Ishikawa (cell line): ENCODE measurements around the gene STAG1.

ENCODE experiments used
- CEBPB ChIP-seq: IDR thresholded peaks from 2 replicates; pipeline ENCODE4 v1.6.1; 2012
- CREB1 ChIP-seq: IDR thresholded peaks from 2 replicates; pipeline ENCODE4 v1.6.1; 2012; ENCODE audit warnings: low read depth
- EGR1 ChIP-seq: IDR thresholded peaks from 2 replicates; pipeline ENCODE4 v1.6.1; 2012
- EP300 ChIP-seq: IDR thresholded peaks from 2 replicates; pipeline ENCODE4 v1.6.1; 2012; ENCODE audit warnings: borderline replicate concordance
- FOXM1 ChIP-seq: IDR thresholded peaks from 2 replicates; pipeline ENCODE4 v1.6.1; 2012; ENCODE audit warnings: low read depth, borderline replicate concordance
- NFIC ChIP-seq: IDR thresholded peaks from 2 replicates; pipeline ENCODE4 v1.6.1; 2012
- RAD21 ChIP-seq: IDR thresholded peaks from 2 replicates; pipeline ENCODE4 v1.6.1; 2012; ENCODE audit warnings: low read depth
- TAF1 ChIP-seq: IDR thresholded peaks from 2 replicates; pipeline ENCODE4 v1.6.1; 2012; ENCODE audit warnings: low read depth, mild to moderate bottlenecking
- TCF12 ChIP-seq: IDR thresholded peaks from 2 replicates; pipeline ENCODE4 v1.6.1; 2012; ENCODE audit warnings: low read depth
- TEAD4 ChIP-seq: IDR thresholded peaks from 2 replicates; pipeline ENCODE4 v1.6.1; 2012
- YY1 ChIP-seq: IDR thresholded peaks from 2 replicates; pipeline ENCODE4 v1.6.1; 2012; ENCODE audit warnings: low read depth
- ZBTB7A ChIP-seq: IDR thresholded peaks from 2 replicates; pipeline ENCODE4 v1.6.1; 2012; ENCODE audit warnings: low read depth
- TF ChIP-seq, protein P1 (sequence below): IDR thresholded peaks from 2 replicates; pipeline ENCODE4 v1.6.1; 2012
- TF ChIP-seq, protein P2 (sequence below): IDR thresholded peaks from 2 replicates; pipeline ENCODE4 v1.6.1; 2012; ENCODE audit warnings: low read depth, mild to moderate bottlenecking
- TF ChIP-seq, protein P3 (sequence below): IDR thresholded peaks from 2 replicates; pipeline ENCODE4 v1.6.1; 2012

STAG1 gene

DNA sequence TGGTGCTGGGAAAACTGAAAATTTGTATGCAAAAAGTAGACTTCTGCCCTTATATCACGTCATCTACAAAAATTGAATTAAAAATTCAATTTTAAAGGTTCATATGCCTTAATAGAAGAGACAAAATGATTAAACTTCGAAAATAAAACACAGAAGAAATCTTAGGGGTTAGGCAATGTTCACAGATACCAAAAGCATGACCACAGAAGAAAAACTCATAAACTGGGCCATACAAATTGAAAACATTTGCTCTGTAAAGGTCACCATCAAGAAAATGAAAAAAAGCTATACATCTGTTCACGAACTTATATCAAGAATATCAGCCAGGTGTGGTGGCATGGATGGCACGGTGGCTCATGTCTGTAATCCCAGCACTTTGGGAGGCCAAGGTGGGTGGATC lies 257.0 kb downstream of the STAG1 start:
- no peak for TF ChIP-seq EGR1
- no peak for TF ChIP-seq FOXM1
- TF ChIP-seq TAF1 = no peak
- TF ChIP-seq CREB1 = no peak
- TF ChIP-seq RAD21 = no peak
- no peak for TF ChIP-seq TCF12
- TF ChIP-seq NFIC = no peak
- TF ChIP-seq CEBPB = no peak

DNA sequence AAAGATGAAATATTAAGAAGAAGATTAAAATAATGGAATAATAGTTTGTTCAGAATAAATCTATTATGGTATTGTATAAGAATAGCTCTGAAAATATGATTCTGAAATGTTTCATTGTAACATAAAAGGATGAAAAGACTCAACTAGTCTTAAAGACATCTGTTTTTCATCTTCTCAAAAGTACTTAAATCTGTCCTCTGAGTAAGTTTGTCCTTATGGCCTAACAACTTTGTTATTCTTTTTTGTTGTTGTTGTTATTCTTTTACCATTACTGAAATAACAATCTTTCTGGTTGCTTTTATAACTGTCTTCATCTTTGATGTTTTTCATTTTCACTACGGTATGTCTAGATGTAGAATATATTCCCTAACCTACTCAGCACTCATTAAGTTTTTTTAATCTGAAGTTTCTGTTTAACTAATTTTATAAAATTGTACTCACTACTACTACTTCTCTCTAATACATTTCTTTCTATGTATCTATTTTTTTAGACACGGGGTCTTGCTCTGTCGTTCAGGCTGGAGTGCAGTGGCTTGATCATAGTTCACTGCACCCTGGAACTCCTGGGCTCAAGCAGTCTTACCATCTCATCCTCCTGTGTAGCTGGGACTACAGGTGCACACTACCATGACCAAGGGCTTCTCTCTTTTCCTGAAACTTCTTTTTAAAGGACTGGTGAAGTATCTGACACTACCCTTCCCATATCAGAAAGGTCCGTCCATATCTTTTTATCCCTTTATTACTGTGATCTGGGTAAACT lies 261.4 kb downstream of the STAG1 start:
- TF ChIP-seq NFIC (no peak), CEBPB (no peak)
- TF ChIP-seq, protein P1, sequence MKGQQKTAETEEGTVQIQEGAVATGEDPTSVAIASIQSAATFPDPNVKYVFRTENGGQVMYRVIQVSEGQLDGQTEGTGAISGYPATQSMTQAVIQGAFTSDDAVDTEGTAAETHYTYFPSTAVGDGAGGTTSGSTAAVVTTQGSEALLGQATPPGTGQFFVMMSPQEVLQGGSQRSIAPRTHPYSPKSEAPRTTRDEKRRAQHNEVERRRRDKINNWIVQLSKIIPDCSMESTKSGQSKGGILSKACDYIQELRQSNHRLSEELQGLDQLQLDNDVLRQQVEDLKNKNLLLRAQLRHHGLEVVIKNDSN = no peak

DNA sequence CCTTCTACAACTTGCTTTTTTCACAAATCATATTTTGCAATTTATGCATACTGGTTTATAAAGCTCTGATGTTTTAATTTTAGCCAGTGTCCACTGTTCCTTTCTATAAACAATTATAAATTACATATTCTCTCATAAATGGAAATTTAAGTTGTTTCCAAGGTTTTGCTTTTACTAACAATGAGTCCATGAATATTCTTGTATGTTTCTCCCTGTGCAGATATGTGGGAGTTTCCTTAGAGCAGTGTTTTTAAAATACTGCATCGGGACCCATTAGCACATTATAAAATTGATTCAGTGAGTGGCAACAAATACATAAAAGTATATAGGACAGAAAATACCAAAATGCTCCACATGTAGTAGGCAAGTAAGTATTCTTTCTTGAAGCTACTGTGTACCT lies 266.4 kb downstream of the STAG1 start:
- TF ChIP-seq CEBPB (no peak), TAF1 (no peak), EGR1 (no peak)
- TF ChIP-seq, protein P2, sequence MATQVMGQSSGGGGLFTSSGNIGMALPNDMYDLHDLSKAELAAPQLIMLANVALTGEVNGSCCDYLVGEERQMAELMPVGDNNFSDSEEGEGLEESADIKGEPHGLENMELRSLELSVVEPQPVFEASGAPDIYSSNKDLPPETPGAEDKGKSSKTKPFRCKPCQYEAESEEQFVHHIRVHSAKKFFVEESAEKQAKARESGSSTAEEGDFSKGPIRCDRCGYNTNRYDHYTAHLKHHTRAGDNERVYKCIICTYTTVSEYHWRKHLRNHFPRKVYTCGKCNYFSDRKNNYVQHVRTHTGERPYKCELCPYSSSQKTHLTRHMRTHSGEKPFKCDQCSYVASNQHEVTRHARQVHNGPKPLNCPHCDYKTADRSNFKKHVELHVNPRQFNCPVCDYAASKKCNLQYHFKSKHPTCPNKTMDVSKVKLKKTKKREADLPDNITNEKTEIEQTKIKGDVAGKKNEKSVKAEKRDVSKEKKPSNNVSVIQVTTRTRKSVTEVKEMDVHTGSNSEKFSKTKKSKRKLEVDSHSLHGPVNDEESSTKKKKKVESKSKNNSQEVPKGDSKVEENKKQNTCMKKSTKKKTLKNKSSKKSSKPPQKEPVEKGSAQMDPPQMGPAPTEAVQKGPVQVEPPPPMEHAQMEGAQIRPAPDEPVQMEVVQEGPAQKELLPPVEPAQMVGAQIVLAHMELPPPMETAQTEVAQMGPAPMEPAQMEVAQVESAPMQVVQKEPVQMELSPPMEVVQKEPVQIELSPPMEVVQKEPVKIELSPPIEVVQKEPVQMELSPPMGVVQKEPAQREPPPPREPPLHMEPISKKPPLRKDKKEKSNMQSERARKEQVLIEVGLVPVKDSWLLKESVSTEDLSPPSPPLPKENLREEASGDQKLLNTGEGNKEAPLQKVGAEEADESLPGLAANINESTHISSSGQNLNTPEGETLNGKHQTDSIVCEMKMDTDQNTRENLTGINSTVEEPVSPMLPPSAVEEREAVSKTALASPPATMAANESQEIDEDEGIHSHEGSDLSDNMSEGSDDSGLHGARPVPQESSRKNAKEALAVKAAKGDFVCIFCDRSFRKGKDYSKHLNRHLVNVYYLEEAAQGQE = no peak

DNA sequence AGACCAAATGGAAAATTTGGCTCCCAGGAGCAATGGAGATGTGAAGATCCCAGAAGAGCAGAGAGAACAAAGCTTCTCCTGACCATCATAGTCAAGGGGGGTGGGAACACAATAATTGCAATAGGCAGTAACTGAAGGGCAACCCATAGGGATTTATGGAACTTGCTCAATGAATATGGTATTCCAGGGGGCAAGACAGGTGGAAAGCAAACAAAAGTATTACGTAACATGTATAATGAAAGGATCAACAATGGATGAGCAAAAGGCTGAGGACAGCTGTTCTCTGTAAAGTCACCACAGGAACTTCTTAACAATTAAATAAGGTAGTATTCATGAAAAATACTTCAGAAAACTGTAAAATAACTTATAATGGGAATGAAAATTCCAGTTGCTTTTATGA lies 275.9 kb downstream of the STAG1 start:
- no peak for TF ChIP-seq FOXM1
- TF ChIP-seq RAD21 = no peak
- TF ChIP-seq, protein P3, sequence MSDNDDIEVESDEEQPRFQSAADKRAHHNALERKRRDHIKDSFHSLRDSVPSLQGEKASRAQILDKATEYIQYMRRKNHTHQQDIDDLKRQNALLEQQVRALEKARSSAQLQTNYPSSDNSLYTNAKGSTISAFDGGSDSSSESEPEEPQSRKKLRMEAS = no peak
- no peak for TF ChIP-seq ZBTB7A
- TF ChIP-seq, protein P1 = no peak
- no peak for TF ChIP-seq EGR1
- TF ChIP-seq TEAD4 = no peak

DNA sequence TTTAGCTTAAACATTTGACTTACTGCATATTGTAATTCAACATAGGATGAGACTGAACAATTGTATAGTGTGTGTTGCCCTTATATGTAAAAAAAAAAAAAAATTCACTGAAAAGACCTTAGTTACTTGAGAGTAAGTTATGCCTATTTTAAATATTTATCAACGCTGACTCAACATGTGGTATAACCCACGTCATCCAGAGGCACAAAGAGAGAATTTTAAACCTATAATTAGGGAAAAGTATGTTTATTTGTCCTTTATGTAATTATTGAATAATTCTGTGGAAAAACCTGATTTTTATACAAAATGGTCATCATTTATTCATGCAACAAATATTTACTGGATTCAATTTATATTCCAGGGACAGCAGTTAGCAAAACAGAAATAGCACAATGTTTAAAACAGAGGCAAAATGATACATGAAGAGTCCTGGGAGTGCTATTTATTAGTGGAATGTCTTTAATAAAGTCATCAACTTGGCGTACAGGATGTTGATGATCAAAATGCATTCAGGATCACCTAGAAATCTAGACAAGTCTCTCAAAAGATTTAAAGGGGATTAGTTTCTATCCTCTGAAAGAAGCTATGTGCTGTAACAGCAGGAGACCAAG lies 278.4 kb downstream of the STAG1 start:
- TF ChIP-seq EGR1 (no peak), TCF12 (no peak), YY1 (no peak)
- TF ChIP-seq, protein P1 = no peak

DNA sequence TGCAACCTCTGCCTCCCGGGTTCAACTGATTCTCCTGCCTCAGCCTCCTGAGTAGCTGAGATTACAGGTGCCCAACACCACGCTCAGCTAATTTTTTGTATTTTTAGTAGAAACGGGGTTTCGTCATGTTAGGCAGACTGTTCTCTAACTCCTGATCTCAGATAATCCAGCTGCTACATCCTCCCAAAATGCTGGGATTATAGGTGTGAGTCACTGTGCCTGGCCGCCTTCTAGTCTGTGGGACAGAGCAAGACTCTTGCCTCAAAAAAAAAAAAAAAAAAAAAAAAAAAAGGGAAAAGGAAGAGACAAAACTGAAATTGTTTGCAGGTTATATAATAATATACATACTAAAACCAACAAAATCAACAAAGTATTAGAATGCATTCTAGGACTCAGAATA lies 286.9 kb downstream of the STAG1 start:
- TF ChIP-seq CEBPB (no peak), NFIC (no peak)
- TF ChIP-seq, protein P1 = no peak

DNA sequence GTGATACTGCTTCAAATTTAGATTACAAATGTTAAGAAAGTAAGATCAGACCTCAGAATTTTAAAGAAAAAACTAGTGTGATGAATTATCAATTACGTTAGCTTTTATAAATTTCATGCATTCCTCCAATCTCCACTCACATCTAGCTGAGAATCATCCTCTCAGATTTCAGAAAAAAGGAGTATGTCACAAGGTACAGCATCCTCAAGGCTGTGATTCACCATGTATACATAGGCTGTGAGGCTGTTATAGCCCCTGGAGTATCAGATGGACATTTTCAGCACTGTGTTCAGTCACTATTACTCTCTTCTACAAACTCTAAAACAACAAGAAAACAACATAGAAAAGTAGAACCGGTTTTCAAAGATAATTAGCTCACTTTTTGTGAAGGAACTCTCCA lies 287.7 kb downstream of the STAG1 start:
- TF ChIP-seq, protein P2 = no peak
- no peak for TF ChIP-seq TAF1
- TF ChIP-seq EGR1 = no peak
- no peak for TF ChIP-seq ZBTB7A
- no peak for TF ChIP-seq TCF12
- no peak for TF ChIP-seq EP300
- TF ChIP-seq, protein P3 = no peak
- TF ChIP-seq NFIC = no peak
- no peak for TF ChIP-seq CEBPB
- TF ChIP-seq TEAD4 = no peak
- no peak for TF ChIP-seq CREB1
- TF ChIP-seq FOXM1 = no peak
- TF ChIP-seq, protein P1 = no peak
